Tibial nerve (tissue), 4 donors: ENCODE measurements around the gene ACD.

Experiments
- EP300 ChIP-seq, 2 donors: sonication (generic); formaldehyde crosslinking; IDR thresholded peaks; one replicate each; pipeline ENCODE4 v1.6.1; 2017; ENCODE audit warnings: antibody characterized with exemption in 2 of 2, mild to moderate bottlenecking in 1 of 2
- POLR2A ChIP-seq, 2 donors: fragments of 450-650 bp; IDR thresholded peaks; one replicate each; pipeline ENCODE4 v1.6.1; 2017; ENCODE audit warnings: antibody characterized with exemption in 2 of 2, mild to moderate bottlenecking in 2 of 2, moderate library complexity in 2 of 2
- TF ChIP-seq, protein P1 (sequence below), 5 experiments: fragments of 200-600 bp in 3 of 5; fragments of 450-650 bp in 2 of 5; sonication (generic) in 3 of 5; IDR thresholded peaks; one replicate each; pipeline ENCODE4 v1.5.1; 2016 to 2019; ENCODE audit warnings: antibody characterized with exemption in 5 of 5, mild to moderate bottlenecking in 3 of 5, moderate library complexity in 2 of 5

DNA sequence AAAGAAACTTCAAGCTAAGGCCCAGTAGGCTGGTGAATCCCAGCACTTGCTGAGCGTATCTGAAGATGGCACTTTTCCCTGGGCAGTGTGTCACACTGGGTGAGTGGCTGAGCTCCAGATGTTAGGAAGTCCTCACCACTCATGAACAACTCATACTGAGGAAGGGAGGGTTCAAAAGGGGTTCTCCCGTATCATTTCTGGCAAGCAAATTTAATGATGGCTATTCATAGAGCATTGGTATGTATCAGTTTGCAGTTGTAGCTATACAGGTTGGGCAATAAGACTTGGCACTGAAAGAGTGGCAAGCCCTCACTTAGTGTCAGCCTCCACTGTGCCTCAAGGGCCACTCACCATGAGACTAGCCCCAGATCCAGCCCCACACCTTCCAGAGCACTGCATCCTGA lies 48.3 kb upstream of the ACD start:
- TF ChIP-seq POLR2A (IDR thresholded peaks at IDR 0.05) = no peak
- TF ChIP-seq, protein P1, sequence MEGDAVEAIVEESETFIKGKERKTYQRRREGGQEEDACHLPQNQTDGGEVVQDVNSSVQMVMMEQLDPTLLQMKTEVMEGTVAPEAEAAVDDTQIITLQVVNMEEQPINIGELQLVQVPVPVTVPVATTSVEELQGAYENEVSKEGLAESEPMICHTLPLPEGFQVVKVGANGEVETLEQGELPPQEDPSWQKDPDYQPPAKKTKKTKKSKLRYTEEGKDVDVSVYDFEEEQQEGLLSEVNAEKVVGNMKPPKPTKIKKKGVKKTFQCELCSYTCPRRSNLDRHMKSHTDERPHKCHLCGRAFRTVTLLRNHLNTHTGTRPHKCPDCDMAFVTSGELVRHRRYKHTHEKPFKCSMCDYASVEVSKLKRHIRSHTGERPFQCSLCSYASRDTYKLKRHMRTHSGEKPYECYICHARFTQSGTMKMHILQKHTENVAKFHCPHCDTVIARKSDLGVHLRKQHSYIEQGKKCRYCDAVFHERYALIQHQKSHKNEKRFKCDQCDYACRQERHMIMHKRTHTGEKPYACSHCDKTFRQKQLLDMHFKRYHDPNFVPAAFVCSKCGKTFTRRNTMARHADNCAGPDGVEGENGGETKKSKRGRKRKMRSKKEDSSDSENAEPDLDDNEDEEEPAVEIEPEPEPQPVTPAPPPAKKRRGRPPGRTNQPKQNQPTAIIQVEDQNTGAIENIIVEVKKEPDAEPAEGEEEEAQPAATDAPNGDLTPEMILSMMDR (IDR thresholded peaks at IDR 0.05) = no peak
- no peak for TF ChIP-seq EP300 (IDR thresholded peaks at IDR 0.05)
